Measurements from ENCODE around the gene BLOC1S2.
"Not testable (repeated sequence)": the region's sequence is repeated elsewhere in the genome, so short reads cannot be mapped to it uniquely, and the experiment has no call there.

Gene BLOC1S2

DNA sequence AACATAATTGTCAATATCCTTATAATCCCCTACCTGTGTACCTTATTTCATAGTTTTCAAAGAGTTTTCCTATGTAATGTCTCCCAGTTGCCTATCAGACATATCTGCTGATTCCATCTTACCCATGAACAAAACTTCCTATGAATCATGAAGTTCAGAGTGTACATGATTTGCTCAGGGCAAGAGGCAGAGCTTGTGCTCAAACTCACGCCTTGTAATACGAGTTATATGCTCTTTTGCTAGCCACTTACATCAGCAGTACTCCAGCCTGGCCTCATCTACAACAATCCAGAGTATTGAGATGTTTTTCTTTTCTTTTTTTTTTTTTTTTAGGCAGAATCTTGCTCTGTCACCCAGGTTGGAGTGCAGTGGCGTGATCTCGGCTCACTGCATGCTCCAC lies 31.7 kb upstream of the BLOC1S2 start:
- no peak overlapping the region for H3K27ac ChIP-seq (ENCODE audit: low read length)
- H3K9me3 ChIP-seq (ENCODE audit: control insufficient read depth in 2 of 2, low read length in 2 of 2), result no peaks in the 10 kb centered on the region
- H3K27me3 ChIP-seq (ENCODE audit: control insufficient read depth in 1 of 2, insufficient read depth in 2 of 2, low read length in 2 of 2), result peaks cover 0 to 22% of the 10 kb centered on the region in 2 donors
- H3K36me3 ChIP-seq (ENCODE audit: control insufficient read depth in 2 of 2, insufficient read depth in 2 of 2, low read length in 2 of 2), result no peaks in the 10 kb centered on the region
- H3K4me3 ChIP-seq (ENCODE audit: low read length in 2 of 2), result no peak overlapping the region
- no peak overlapping the region for H3K9ac ChIP-seq (ENCODE audit: low read length in 2 of 2)
- H3K4me1 ChIP-seq (ENCODE audit: control insufficient read depth, insufficient read depth, low read length), result no peaks in the 10 kb centered on the region

DNA sequence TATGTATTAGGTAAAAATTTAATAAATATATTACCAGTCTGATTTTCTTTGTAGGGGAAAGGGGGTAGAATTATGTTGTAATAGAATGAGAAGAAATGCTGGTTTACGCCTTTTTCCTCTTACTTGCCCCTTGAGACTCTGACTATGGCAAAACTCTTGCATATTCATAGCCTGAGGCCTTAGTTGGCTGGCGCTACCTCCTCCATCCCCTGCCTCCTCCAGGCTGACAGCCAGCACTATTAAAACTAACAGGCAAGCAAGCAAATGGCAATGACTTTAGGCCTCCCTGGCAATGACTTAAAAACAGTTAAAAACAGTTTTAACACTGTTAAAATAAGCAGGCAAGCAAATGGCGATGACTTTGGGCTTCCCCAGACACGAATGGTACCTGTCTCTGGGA lies 29.1 kb upstream of the BLOC1S2 start:
- H3K27ac ChIP-seq (ENCODE audit: low read length), result no peak overlapping the region
- H3K27me3 ChIP-seq (ENCODE audit: control insufficient read depth in 1 of 2, insufficient read depth in 2 of 2, low read length in 2 of 2), result peaks cover 0 to 29% of the 10 kb centered on the region in 2 donors

DNA sequence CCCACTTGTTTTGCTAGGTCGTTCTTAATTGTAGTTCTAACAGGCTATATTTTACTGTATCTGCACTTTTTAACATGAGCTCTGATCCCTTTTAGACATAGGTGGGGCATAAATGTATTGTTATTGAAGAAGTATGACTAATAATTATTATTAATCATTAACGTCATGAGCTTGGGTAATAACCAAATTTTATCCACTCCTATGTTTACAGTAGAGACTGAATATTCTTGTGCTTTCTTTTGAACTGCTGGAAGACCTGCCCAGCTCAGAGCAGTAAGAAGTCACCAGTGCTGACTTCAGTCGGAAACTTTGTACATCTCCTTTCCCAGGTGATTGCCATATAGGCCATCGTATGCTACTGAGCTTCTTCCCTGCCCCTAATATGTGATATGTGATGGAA lies 24.8 kb upstream of the BLOC1S2 start:
- H3K27ac ChIP-seq (ENCODE audit: low read length), result no peak overlapping the region
- H3K9me3 ChIP-seq (ENCODE audit: control insufficient read depth in 2 of 2, low read length in 2 of 2), result no peaks in the 10 kb centered on the region
- no peak overlapping the region for H3K4me3 ChIP-seq (ENCODE audit: low read length in 2 of 2)
- no peak overlapping the region for H3K9ac ChIP-seq (ENCODE audit: low read length in 2 of 2)
- H3K4me1 ChIP-seq (ENCODE audit: control insufficient read depth, insufficient read depth, low read length), result no peaks in the 10 kb centered on the region
- peaks cover 0 to 21% of the 10 kb centered on the region in 2 donors for H3K27me3 ChIP-seq (ENCODE audit: control insufficient read depth in 1 of 2, insufficient read depth in 2 of 2, low read length in 2 of 2)
- H3K36me3 ChIP-seq (ENCODE audit: control insufficient read depth in 2 of 2, insufficient read depth in 2 of 2, low read length in 2 of 2), result no peaks in the 10 kb centered on the region

More for the DNA sequence above, 29.1 kb upstream of the BLOC1S2 start:
- Histone ChIP-seq H3K4me1 (ENCODE audit: control insufficient read depth, insufficient read depth, low read length) (no peaks in the 10 kb centered on the region), H3K36me3 (ENCODE audit: control insufficient read depth in 2 of 2, insufficient read depth in 2 of 2, low read length in 2 of 2) (no peaks in the 10 kb centered on the region), H3K9me3 (ENCODE audit: control insufficient read depth in 2 of 2, low read length in 2 of 2) (no peaks in the 10 kb centered on the region), H3K9ac (ENCODE audit: low read length in 2 of 2) (no peak overlapping the region), H3K4me3 (ENCODE audit: low read length in 2 of 2) (no peak overlapping the region)

DNA sequence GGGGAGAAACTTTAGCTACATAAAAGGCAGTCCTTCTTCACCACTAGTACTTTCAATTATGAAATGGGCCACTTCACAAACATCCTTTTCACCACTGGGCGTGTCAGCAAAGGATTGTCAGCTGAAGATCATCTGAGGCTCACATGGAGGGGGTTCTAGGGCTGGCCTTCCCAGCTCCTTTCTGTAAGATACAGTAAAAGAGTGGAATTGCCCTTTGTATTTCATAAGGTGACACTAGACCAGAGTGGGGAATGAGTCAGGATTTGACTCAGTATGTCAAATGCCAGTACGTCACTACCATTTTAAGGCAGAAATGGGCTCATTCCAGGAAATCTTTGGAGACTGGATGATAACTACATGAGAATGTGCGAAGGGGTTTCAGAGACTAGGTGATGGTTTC lies 21.2 kb upstream of the BLOC1S2 start:
- Histone ChIP-seq H3K9ac (ENCODE audit: low read length in 2 of 2) (no peak overlapping the region), H3K27me3 (ENCODE audit: control insufficient read depth in 1 of 2, insufficient read depth in 2 of 2, low read length in 2 of 2) (peaks cover 8 to 20% of the 10 kb centered on the region in 2 donors), H3K4me1 (ENCODE audit: control insufficient read depth, insufficient read depth, low read length) (no peaks in the 10 kb centered on the region), H3K27ac (ENCODE audit: low read length) (no peak overlapping the region), H3K36me3 (ENCODE audit: control insufficient read depth in 2 of 2, insufficient read depth in 2 of 2, low read length in 2 of 2) (no peaks in the 10 kb centered on the region), H3K4me3 (ENCODE audit: low read length in 2 of 2) (no peak overlapping the region), H3K9me3 (ENCODE audit: control insufficient read depth in 2 of 2, low read length in 2 of 2) (no peaks in the 10 kb centered on the region)

DNA sequence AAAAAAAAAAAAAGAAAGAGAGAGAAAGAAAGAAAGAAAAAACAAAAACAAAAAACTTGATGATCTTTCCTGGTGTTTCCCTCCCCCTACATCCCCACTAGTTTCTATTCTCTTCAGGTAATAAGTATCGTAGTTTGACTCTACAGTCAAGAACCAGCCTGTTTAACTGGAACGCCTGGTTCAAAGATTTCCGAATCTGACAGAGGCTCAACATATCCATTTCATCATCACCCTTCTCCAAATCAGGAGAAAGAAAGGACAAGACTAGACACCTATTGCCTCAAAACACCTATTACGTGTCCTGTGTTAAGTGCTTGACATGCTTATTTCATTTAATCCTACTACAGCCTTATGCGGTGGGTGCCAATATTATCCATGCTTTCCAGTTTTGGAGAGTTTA lies 20.4 kb upstream of the BLOC1S2 start:
- Histone ChIP-seq H3K9ac (ENCODE audit: low read length in 2 of 2) (no peak overlapping the region), H3K4me1 (ENCODE audit: control insufficient read depth, insufficient read depth, low read length) (no peaks in the 10 kb centered on the region), H3K9me3 (ENCODE audit: control insufficient read depth in 2 of 2, low read length in 2 of 2) (no peaks in the 10 kb centered on the region), H3K27me3 (ENCODE audit: control insufficient read depth in 1 of 2, insufficient read depth in 2 of 2, low read length in 2 of 2) (peaks cover 9 to 19% of the 10 kb centered on the region in 2 donors), H3K36me3 (ENCODE audit: control insufficient read depth in 2 of 2, insufficient read depth in 2 of 2, low read length in 2 of 2) (no peaks in the 10 kb centered on the region), H3K4me3 (ENCODE audit: low read length in 2 of 2) (no peak overlapping the region), H3K27ac (ENCODE audit: low read length) (no peak overlapping the region)

DNA sequence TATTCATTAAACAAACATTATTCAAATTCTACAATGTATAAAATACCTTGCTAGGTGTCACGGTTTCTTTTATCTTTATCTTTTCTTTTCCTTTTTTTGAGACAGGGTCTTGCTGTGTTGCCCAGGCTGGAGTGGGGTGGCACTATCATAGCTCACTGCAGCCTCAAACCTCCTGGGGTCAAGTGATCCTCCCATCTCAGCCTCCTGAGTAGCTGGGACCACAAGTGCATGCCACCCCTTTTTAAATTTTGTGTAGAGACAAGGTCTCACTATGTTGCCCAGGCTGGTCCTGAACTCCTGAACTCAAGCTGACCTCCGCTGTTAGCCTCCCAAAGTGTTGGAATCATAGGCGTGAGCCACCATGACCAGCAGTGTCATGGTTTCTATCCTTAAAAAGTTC lies 17.9 kb upstream of the BLOC1S2 start:
- Histone ChIP-seq H3K9me3 (ENCODE audit: control insufficient read depth in 2 of 2, low read length in 2 of 2) (peaks cover 0 to 3% of the 10 kb centered on the region in 2 donors), H3K27me3 (ENCODE audit: control insufficient read depth in 1 of 2, insufficient read depth in 2 of 2, low read length in 2 of 2) (peaks cover 9 to 17% of the 10 kb centered on the region in 2 donors), H3K9ac (ENCODE audit: low read length in 2 of 2) (no peak overlapping the region), H3K4me1 (ENCODE audit: control insufficient read depth, insufficient read depth, low read length) (no peaks in the 10 kb centered on the region), H3K4me3 (ENCODE audit: low read length in 2 of 2) (no peak overlapping the region), H3K27ac (ENCODE audit: low read length) (no peak overlapping the region), H3K36me3 (ENCODE audit: control insufficient read depth in 2 of 2, insufficient read depth in 2 of 2, low read length in 2 of 2) (no peaks in the 10 kb centered on the region)

DNA sequence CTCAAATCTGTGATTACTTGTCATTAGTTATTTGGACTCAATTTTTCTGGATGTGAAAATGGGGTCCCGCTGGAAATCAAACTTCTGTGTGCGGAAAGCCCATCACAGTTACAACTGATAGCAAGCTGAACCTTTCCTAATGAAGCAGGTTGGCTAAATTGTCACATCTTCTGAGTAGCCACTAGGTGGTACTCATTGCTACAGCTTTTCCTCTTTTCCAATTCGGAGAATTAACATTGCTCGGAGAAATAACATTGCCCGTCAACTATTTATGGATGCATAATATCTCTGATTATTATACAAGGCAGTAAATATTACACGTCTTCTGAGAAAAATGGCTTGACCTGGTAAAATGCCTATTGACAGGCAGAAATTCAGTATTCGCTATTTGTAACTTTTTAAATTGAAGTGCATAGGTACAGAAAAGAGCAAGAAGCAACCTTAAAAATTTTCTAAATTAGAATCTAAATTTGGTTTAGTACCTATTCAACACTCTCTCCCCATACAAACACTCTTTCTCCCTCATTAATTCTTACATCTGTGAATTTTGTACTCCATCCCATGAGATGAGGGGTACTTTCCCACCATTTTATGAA lies 17.3 kb upstream of the BLOC1S2 start:
- Histone ChIP-seq H3K27ac (ENCODE audit: low read length) (no peak overlapping the region), H3K4me1 (ENCODE audit: control insufficient read depth, insufficient read depth, low read length) (no peaks in the 10 kb centered on the region), H3K9ac (ENCODE audit: low read length in 2 of 2) (no peak overlapping the region), H3K27me3 (ENCODE audit: control insufficient read depth in 1 of 2, insufficient read depth in 2 of 2, low read length in 2 of 2) (peaks cover 9 to 17% of the 10 kb centered on the region in 2 donors), H3K9me3 (ENCODE audit: control insufficient read depth in 2 of 2, low read length in 2 of 2) (peaks cover 0 to 3% of the 10 kb centered on the region in 2 donors), H3K36me3 (ENCODE audit: control insufficient read depth in 2 of 2, insufficient read depth in 2 of 2, low read length in 2 of 2) (no peaks in the 10 kb centered on the region), H3K4me3 (ENCODE audit: low read length in 2 of 2) (no peak overlapping the region)

DNA sequence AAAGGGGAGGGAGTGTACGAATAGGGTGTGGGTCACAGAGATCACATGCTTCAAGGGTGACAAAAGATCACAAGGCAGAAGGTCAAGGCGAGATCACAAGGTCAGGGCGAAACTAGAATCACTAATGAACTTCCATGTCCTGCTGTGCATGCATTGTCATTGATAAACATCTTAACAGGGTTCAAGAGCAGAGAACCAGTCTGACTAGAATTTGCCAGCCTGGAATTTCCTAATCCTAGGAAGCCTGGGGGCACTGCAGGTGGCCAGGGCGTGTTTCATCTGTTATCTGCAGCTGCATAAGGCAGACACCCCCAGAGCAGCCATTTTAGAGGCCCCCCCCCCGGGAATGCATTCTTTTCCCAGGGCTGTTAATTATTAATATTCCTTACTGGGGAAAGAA lies 14.6 kb upstream of the BLOC1S2 start:
- not testable (repeated sequence) for H3K9me3 ChIP-seq (ENCODE audit: control insufficient read depth in 2 of 2, low read length in 2 of 2); H3K4me1 ChIP-seq (ENCODE audit: control insufficient read depth, insufficient read depth, low read length); H3K4me3 ChIP-seq (ENCODE audit: low read length in 2 of 2); H3K27ac ChIP-seq (ENCODE audit: low read length); H3K36me3 ChIP-seq (ENCODE audit: control insufficient read depth in 2 of 2, insufficient read depth in 2 of 2, low read length in 2 of 2); H3K9ac ChIP-seq (ENCODE audit: low read length in 2 of 2)
- H3K27me3 ChIP-seq (ENCODE audit: control insufficient read depth in 1 of 2, insufficient read depth in 2 of 2, low read length in 2 of 2), result peaks cover 9 to 15% of the 10 kb centered on the region in 2 donors

DNA sequence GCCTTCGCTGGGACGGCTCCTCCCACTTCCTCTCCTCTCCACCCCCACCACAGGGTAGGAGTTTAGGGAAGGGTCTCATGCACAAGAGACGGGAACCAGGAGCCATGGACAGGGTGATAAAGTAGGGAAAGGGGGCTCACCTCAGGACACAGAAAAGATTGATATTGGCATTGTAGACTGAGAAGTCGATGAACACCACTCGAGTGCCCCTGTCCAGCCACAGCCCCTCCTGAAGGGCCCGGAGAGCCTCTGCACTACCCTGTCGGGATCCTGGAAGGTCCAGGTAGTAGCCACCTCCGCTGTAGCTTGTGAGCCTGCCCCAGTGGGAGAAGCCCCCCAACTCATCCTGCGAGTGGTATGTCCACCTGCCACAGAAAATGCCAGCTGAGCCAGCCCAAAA lies 10.8 kb upstream of the BLOC1S2 start:
- Histone ChIP-seq H3K9me3 (ENCODE audit: control insufficient read depth in 2 of 2, low read length in 2 of 2) (peaks cover 0 to 3% of the 10 kb centered on the region in 2 donors), H3K4me3 (ENCODE audit: low read length in 2 of 2) (no peak overlapping the region), H3K4me1 (ENCODE audit: control insufficient read depth, insufficient read depth, low read length) (no peaks in the 10 kb centered on the region), H3K27ac (ENCODE audit: low read length) (no peak overlapping the region), H3K9ac (ENCODE audit: low read length in 2 of 2) (no peak overlapping the region), H3K27me3 (ENCODE audit: control insufficient read depth in 1 of 2, insufficient read depth in 2 of 2, low read length in 2 of 2) (peaks cover 0 to 14% of the 10 kb centered on the region in 2 donors), H3K36me3 (ENCODE audit: control insufficient read depth in 2 of 2, insufficient read depth in 2 of 2, low read length in 2 of 2) (no peaks in the 10 kb centered on the region)

DNA sequence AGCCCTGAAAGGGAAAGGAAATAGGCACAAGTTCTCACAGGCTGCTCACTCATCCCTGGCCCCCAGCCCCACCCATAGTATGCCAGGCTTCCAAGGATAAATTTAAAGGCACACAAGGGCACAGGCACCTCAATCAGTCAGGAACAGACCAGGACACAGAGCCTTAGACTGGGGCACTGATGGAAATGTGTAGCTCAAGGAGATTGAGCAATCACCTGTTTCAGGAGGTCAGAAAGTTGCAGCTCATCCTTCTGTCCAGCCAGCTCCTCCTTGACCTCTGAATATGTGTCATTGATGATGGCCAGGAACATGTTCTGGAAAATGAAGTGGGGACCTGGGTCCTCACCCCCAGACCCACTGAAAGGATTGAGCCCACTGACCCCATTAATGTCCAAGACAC lies 6.6 kb upstream of the BLOC1S2 start:
- no peaks in the 10 kb centered on the region for H3K4me1 ChIP-seq (ENCODE audit: control insufficient read depth, insufficient read depth, low read length)
- H3K4me3 ChIP-seq (ENCODE audit: low read length in 2 of 2), result no peak overlapping the region
- no peak overlapping the region for H3K27ac ChIP-seq (ENCODE audit: low read length)
- H3K9ac ChIP-seq (ENCODE audit: low read length in 2 of 2), result no peak overlapping the region
- H3K9me3 ChIP-seq (ENCODE audit: control insufficient read depth in 2 of 2, low read length in 2 of 2), result no peaks in the 10 kb centered on the region
- H3K27me3 ChIP-seq (ENCODE audit: control insufficient read depth in 1 of 2, insufficient read depth in 2 of 2, low read length in 2 of 2), result peaks cover 0 to 10% of the 10 kb centered on the region in 2 donors
- no peaks in the 10 kb centered on the region for H3K36me3 ChIP-seq (ENCODE audit: control insufficient read depth in 2 of 2, insufficient read depth in 2 of 2, low read length in 2 of 2)

DNA sequence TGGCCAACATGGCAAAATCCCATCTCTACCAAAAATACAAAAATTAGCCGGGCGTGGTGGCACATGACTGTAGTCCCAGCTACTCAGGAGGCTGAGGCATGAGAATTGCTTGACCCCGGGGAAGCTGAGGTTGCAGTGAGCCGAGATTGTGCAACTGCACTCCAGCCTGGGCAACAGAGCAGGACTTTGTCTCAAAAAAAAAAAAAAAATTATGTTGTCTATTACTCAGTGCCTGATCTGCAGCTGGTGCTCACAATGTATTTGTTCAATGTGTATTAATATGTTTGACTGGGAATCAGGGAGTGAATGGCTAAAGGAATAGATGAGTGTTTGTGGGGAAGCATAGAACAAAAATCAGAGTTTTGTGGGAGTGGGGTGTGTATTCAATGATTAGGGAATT lies 5.8 kb upstream of the BLOC1S2 start:
- not testable (repeated sequence) for H3K27me3 ChIP-seq (ENCODE audit: control insufficient read depth in 1 of 2, insufficient read depth in 2 of 2, low read length in 2 of 2); H3K9me3 ChIP-seq (ENCODE audit: control insufficient read depth in 2 of 2, low read length in 2 of 2); H3K4me1 ChIP-seq (ENCODE audit: control insufficient read depth, insufficient read depth, low read length); H3K27ac ChIP-seq (ENCODE audit: low read length); H3K4me3 ChIP-seq (ENCODE audit: low read length in 2 of 2); H3K9ac ChIP-seq (ENCODE audit: low read length in 2 of 2); H3K36me3 ChIP-seq (ENCODE audit: control insufficient read depth in 2 of 2, insufficient read depth in 2 of 2, low read length in 2 of 2)
